ENCODE results near the gene CYB5R2.

DNA sequence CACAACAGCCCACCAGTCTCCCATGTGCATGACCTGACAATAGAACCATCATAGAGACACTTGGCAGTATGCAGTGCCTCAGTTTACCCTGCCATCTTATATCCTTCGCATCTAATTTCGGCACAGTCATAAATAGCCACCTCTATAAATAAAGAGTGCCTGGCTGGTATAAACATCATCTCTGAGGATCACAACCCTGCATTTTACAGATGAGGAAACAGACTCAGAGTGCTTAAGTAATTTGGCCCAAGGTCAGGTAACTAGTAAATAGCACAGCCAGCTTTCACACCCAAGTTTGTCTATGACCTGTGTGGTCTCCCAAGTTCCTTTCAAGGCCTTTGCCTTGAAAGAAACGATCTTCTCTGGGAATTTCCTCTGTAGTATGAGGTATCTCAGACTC lies 44.6 kb downstream of the CYB5R2 start:
- TF ChIP-seq, protein P1, sequence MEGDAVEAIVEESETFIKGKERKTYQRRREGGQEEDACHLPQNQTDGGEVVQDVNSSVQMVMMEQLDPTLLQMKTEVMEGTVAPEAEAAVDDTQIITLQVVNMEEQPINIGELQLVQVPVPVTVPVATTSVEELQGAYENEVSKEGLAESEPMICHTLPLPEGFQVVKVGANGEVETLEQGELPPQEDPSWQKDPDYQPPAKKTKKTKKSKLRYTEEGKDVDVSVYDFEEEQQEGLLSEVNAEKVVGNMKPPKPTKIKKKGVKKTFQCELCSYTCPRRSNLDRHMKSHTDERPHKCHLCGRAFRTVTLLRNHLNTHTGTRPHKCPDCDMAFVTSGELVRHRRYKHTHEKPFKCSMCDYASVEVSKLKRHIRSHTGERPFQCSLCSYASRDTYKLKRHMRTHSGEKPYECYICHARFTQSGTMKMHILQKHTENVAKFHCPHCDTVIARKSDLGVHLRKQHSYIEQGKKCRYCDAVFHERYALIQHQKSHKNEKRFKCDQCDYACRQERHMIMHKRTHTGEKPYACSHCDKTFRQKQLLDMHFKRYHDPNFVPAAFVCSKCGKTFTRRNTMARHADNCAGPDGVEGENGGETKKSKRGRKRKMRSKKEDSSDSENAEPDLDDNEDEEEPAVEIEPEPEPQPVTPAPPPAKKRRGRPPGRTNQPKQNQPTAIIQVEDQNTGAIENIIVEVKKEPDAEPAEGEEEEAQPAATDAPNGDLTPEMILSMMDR (IDR thresholded peaks at IDR 0.05) = no peak
- TF ChIP-seq POLR2A (IDR thresholded peaks at IDR 0.05) = no peak

Measured in body of pancreas (tissue), 4 donors.